Loucy (cell line): ENCODE measurements around the gene TK1.

Experiments
- H2AFZ ChIP-seq: fragments of 200-600 bp; sonication (generic); 2 replicates; pipeline ENCODE4 v1.6.0; 2016; ENCODE audit warnings: antibody characterized with exemption, mild to moderate bottlenecking, low read length, moderate library complexity
- H3F3A ChIP-seq: fragments of 200-600 bp; 2 replicates; pipeline ENCODE4 v1.6.0; 2016; ENCODE audit warnings: antibody characterized with exemption, low read depth, mild to moderate bottlenecking
- H3K27me3 ChIP-seq: fragments of 200-600 bp; sonication (generic); 2 replicates; pipeline ENCODE4 v1.6.1; 2014; ENCODE audit warnings: low read length, mild to moderate bottlenecking; ENCODE audit not compliant: insufficient read depth, poor library complexity, severe bottlenecking
- H3K36me3 ChIP-seq: fragments of 200-600 bp; sonication (generic); 2 replicates; pipeline ENCODE4 v1.6.1; 2016; ENCODE audit warnings: low read length; ENCODE audit not compliant: insufficient read depth
- H3K4me1 ChIP-seq: fragments of 200-600 bp; sonication (generic); 2 replicates; pipeline ENCODE4 v1.5.1; 2014; ENCODE audit warnings: low read length, mild to moderate bottlenecking; ENCODE audit not compliant: insufficient read depth, poor library complexity, severe bottlenecking
- H3K4me2 ChIP-seq: fragments of 200-600 bp; sonication (generic); 2 replicates; pipeline ENCODE4 v1.6.0; 2014; ENCODE audit warnings: antibody characterized with exemption, low read length, low read depth, mild to moderate bottlenecking; ENCODE audit not compliant: poor library complexity, severe bottlenecking
- H3K4me3 ChIP-seq: fragments of 200-600 bp; sonication (generic); 2 replicates; pipeline ENCODE4 v1.5.1; 2014; ENCODE audit warnings: low read length, mild to moderate bottlenecking, mixed read lengths; ENCODE audit not compliant: poor library complexity, severe bottlenecking
- H3K79me2 ChIP-seq: fragments of 200-600 bp; sonication (generic); 2 replicates; pipeline ENCODE4 v1.6.1; 2014; ENCODE audit warnings: low read length; ENCODE audit not compliant: insufficient read depth
- H3K9ac ChIP-seq: fragments of 200-600 bp; sonication (generic); 2 replicates; pipeline ENCODE4 v1.6.0; 2014; ENCODE audit warnings: mild to moderate bottlenecking, low read depth, low read length, moderate library complexity; ENCODE audit not compliant: poor library complexity, severe bottlenecking
- H3K9me2 ChIP-seq: fragments of 200-600 bp; sonication (generic); replicated peaks from 2 replicates; pipeline ENCODE4 v1.6.1; 2016; ENCODE audit warnings: low read depth, low read length, mixed read lengths
- H3K9me3 ChIP-seq: fragments of 200-600 bp; sonication (generic); 2 replicates; pipeline ENCODE4 v1.6.1; 2014; ENCODE audit warnings: mild to moderate bottlenecking, antibody characterized with exemption, low read length, low read depth; ENCODE audit not compliant: insufficient read depth
- H4K20me1 ChIP-seq: fragments of 200-600 bp; sonication (generic); 2 replicates; pipeline ENCODE4 v1.6.0; 2014; ENCODE audit warnings: antibody characterized with exemption, low read length, mild to moderate bottlenecking; ENCODE audit not compliant: insufficient read depth, poor library complexity, severe bottlenecking
- CTCF ChIP-seq: fragments of 200-600 bp; sonication (generic); conservative IDR thresholded peaks from 2 replicates; pipeline ENCODE4 v1.5.1; 2014; ENCODE audit warnings: mild to moderate bottlenecking, antibody characterized with exemption, low read length
- EZH2phosphoT487 ChIP-seq: fragments of 200-600 bp; IDR thresholded peaks from 2 replicates; pipeline ENCODE4 v1.6.1; 2018; ENCODE audit warnings: antibody characterized with exemption, mild to moderate bottlenecking, moderate library complexity, borderline replicate concordance

The TK1 gene

GRCh38 chr17:78131172-78132083, 55.4 kb downstream of the TK1 start:
- TF ChIP-seq EZH2phosphoT487 = no peak
- TF ChIP-seq CTCF = no peak
- no peaks in the 10 kb centered on the region for H3K9me3 ChIP-seq
- no peaks in the 10 kb centered on the region for H3K9me2 ChIP-seq
- peaks cover 13% of the 10 kb centered on the region; the same call in 1 of the 2 replicates for H3F3A ChIP-seq
- H3K79me2 ChIP-seq = peaks cover 91% of the 10 kb centered on the region
- peaks cover 33% of the 10 kb centered on the region; the same call in 1 of the 2 replicates for H3K36me3 ChIP-seq
- peaks cover 45% of the 10 kb centered on the region for H3K4me1 ChIP-seq
- peaks cover 52% of the 10 kb centered on the region for H4K20me1 ChIP-seq
- peaks cover 8% of the 10 kb centered on the region for H3K27me3 ChIP-seq
- H2AFZ ChIP-seq = no peak overlapping the region
- peak overlapping the region; percentile 99 for H3K9ac ChIP-seq
- H3K4me2 ChIP-seq = peak overlapping the region; percentile 81
- H3K4me3 ChIP-seq = peak overlapping the region; percentile 91

- peaks cover 51% of the 10 kb centered on the region for H4K20me1 ChIP-seq
- H3F3A ChIP-seq = peaks cover 13% of the 10 kb centered on the region; the same call in 1 of the 2 replicates
- H2AFZ ChIP-seq = no peak within 1 kb of the TSS
- no peaks in the 10 kb centered on the region for H3K9me2 ChIP-seq
- peaks cover 8% of the 10 kb centered on the region for H3K27me3 ChIP-seq
- peaks cover 26% of the 10 kb centered on the region; the same call in 1 of the 2 replicates for H3K36me3 ChIP-seq
- H3K79me2 ChIP-seq = peaks cover 93% of the 10 kb centered on the region
- peak within 1 kb of the TSS; percentile 81 for H3K4me2 ChIP-seq
- TF ChIP-seq CTCF (no peak), EZH2phosphoT487 (no peak)
- peak within 1 kb of the TSS; percentile 91 for H3K4me3 ChIP-seq
- H3K9me3 ChIP-seq = no peaks in the 10 kb centered on the region
- peaks cover 53% of the 10 kb centered on the region for H3K4me1 ChIP-seq
- peak within 1 kb of the TSS; percentile 99 for H3K9ac ChIP-seq
These were observed 56.3 kb downstream of the TK1 start, which contains the start of gene TMC8 for GRCh38 chr17:78130437-78131101. TMC8 (plus strand) TSS chr17:78130771; CDS start chr17:78131589, 818 bp downstream.

DNA sequence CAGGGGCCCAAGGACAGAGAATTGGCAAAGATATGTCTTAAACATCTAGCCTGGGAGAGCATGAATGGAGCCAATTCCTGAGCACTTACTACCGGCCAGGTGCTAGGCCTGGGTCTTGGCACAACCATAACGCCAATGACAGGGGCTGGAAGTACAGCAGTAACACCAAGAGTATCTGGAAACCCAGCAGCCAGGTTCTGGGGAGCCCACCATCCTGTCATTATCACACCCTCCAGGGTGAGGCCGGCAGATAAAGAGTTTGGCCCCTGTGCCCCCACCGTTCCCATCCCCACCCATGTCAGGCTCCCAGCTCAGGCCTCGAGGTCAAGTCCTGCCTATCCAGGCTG, 56.8 kb downstream of the TK1 start:
- Histone ChIP-seq H3K79me2 (peaks cover 93% of the 10 kb centered on the region), H3F3A (peaks cover 13% of the 10 kb centered on the region; the same call in 1 of the 2 replicates), H3K27me3 (peaks cover 8% of the 10 kb centered on the region), H4K20me1 (peaks cover 50% of the 10 kb centered on the region), H3K9ac (peak overlapping the region; percentile 99), H3K4me2 (peak overlapping the region; percentile 81), H3K36me3 (peaks cover 25% of the 10 kb centered on the region; the same call in 1 of the 2 replicates), H3K4me3 (peak overlapping the region; percentile 91), H3K9me2 (no peaks in the 10 kb centered on the region), H3K4me1 (peaks cover 58% of the 10 kb centered on the region), H3K9me3 (no peaks in the 10 kb centered on the region), H2AFZ (no peak overlapping the region)
- TF ChIP-seq EZH2phosphoT487 (no peak), CTCF (no peak)
